Gastrocnemius medialis (tissue), 4 donors: ENCODE results near the gene IQCH. TPM values are rescaled to one million over a fixed set of nuclear protein-coding genes. Genes with fewer than 3 reads are reported as not detected.

Experiments used
- ATAC-seq, 2 donors: fragments of 150-250 bp; one replicate each; pipeline ENCODE4 v1.9.1; 2016
- DNase-seq, 2 donors: peaks; one replicate each; pipeline ENCODE4 v3.0.0-alpha.2; 2019
- H3K27ac ChIP-seq, 4 donors: fragments of 200-600 bp; sonication (generic); 1 replicate in 1 of 4; 2 replicates in 3 of 4; pipeline ENCODE4 v1.5.1; 2016 to 2018; ENCODE audit warnings: mild to moderate bottlenecking in 2 of 4, moderate library complexity in 1 of 4
- H3K27me3 ChIP-seq, 3 donors: fragments of 200-600 bp; sonication (generic) in 2 of 3; 1 replicate in 1 of 3; 2 replicates in 2 of 3; pipeline versions ENCODE4 v1.5.1 to v1.6.0; 2016 to 2019; ENCODE audit warnings: mild to moderate bottlenecking in 1 of 3, moderate library complexity in 1 of 3
- H3K36me3 ChIP-seq, 2 donors: fragments of 200-600 bp; sonication (generic) in 1 of 2; one replicate each; pipeline ENCODE4 v1.5.1; 2017 to 2018
- H3K4me1 ChIP-seq, 2 donors: fragments of 200-600 bp; sonication (generic) in 1 of 2; one replicate each; pipeline ENCODE4 v1.5.1; 2016 to 2017; ENCODE audit warnings: mild to moderate bottlenecking in 2 of 2
- H3K4me3 ChIP-seq, 4 donors: fragments of 200-600 bp; sonication (generic) in 3 of 4; 1 replicate in 1 of 4; 2 replicates in 3 of 4; pipeline ENCODE4 v1.5.1; 2016 to 2019; ENCODE audit warnings: mild to moderate bottlenecking in 2 of 4
- H3K9me3 ChIP-seq, 3 donors: fragments of 200-600 bp; sonication (generic) in 2 of 3; 1 replicate in 1 of 3; 2 replicates in 2 of 3; pipeline ENCODE4 v1.5.1; 2016 to 2019
- CTCF ChIP-seq, 5 experiments: fragments of 450-650 bp in 3 of 5; fragments of 200-600 bp in 2 of 5; sonication (generic) in 2 of 5; IDR thresholded peaks in 4 of 5; conservative IDR thresholded peaks in 1 of 5; 1 replicate in 4 of 5; 2 replicates in 1 of 5; pipeline ENCODE4 v1.5.1; 2016 to 2019; ENCODE audit warnings: antibody characterized with exemption in 5 of 5, mild to moderate bottlenecking in 3 of 5, moderate library complexity in 3 of 5
- POLR2A ChIP-seq, 2 donors: fragments of 450-650 bp; IDR thresholded peaks; one replicate each; pipeline ENCODE4 v1.6.1; 2017; ENCODE audit warnings: antibody characterized with exemption in 2 of 2, mild to moderate bottlenecking in 2 of 2, moderate library complexity in 2 of 2
- in situ Hi-C, 4 donors: fragments of 200-750 bp; cut with MboI; loops; one replicate each; pipeline versions ENCODE4 v1.15.0 to v1.8.0; 2017; ENCODE audit warnings: low sequenced_read_pairs in 4 of 4
- intact Hi-C: fragments of 100-400 bp; cut with DNase I; formaldehyde crosslinking; loops from one replicate; pipeline ENCODE4 v1.15.1; 2023; ENCODE audit warnings: low total_unique reads
- total RNA-seq, 4 donors: library from RNA; depleted of rRNA; stranded (reverse); fragments of >200 nt; gene quantifications; one replicate each; pipeline versions ENCODE4 v1.1.0 to v1.2.3, GENCODE V29; 2016

The IQCH gene
- total RNA-seq, 4 donors from 2014 or later, result 0.07 to 0.65 (median 0.32) TPM

- in situ Hi-C loops, result no loop called here
- no peak for DNase-seq
- Histone ChIP-seq H3K4me3 (no peak overlapping the region), H3K36me3 (no peaks in the 10 kb centered on the region), H3K4me1 (no peaks in the 10 kb centered on the region), H3K27ac (no peak overlapping the region), H3K9me3 (no peaks in the 10 kb centered on the region), H3K27me3 (no peaks in the 10 kb centered on the region)
- intact Hi-C loops, result no loop called here
- ATAC-seq, result no peak
- no peak for TF ChIP-seq CTCF (IDR thresholded peaks at IDR 0.05 in 4 of 5, conservative IDR thresholded peaks at IDR 0.05 in 1 of 5)
- TF ChIP-seq POLR2A (IDR thresholded peaks at IDR 0.05), result no peak
These were observed 111.4 kb downstream of the IQCH start for GRCh38 chr15:67365994-67366393.

- no peaks in the 10 kb centered on the region for H3K27me3 ChIP-seq
- no peaks in the 10 kb centered on the region for H3K36me3 ChIP-seq
- H3K9me3 ChIP-seq, result no peaks in the 10 kb centered on the region
- TF ChIP-seq CTCF (IDR thresholded peaks at IDR 0.05 in 4 of 5, conservative IDR thresholded peaks at IDR 0.05 in 1 of 5), result no peak
- no peak for TF ChIP-seq POLR2A (IDR thresholded peaks at IDR 0.05)
- intact Hi-C loops, result no loop called here
- in situ Hi-C loops, result no loop called here
- DNase-seq (no peak), ATAC-seq (no peak)
- no peak overlapping the region for H3K27ac ChIP-seq
- no peak overlapping the region for H3K4me3 ChIP-seq
- H3K4me1 ChIP-seq, result no peaks in the 10 kb centered on the region
These were observed 112.3 kb downstream of the IQCH start for GRCh38 chr15:67366904-67367303.

- intact Hi-C loops (no loop called here), in situ Hi-C loops (no loop called here)
- no peak for DNase-seq
- H3K4me3 ChIP-seq, result no peak overlapping the region
- no peaks in the 10 kb centered on the region for H3K36me3 ChIP-seq
- ATAC-seq, result no peak
- H3K9me3 ChIP-seq, result no peaks in the 10 kb centered on the region
- TF ChIP-seq CTCF (IDR thresholded peaks at IDR 0.05 in 4 of 5, conservative IDR thresholded peaks at IDR 0.05 in 1 of 5) (no peak), POLR2A (IDR thresholded peaks at IDR 0.05) (no peak)
- no peaks in the 10 kb centered on the region for H3K27me3 ChIP-seq
- H3K27ac ChIP-seq, result no peak overlapping the region
- no peaks in the 10 kb centered on the region for H3K4me1 ChIP-seq
These were observed 114.9 kb downstream of the IQCH start for GRCh38 chr15:67369359-67369998.

- no peak for DNase-seq
- no peak overlapping the region for H3K27ac ChIP-seq
- H3K4me1 ChIP-seq, result no peaks in the 10 kb centered on the region
- TF ChIP-seq POLR2A (IDR thresholded peaks at IDR 0.05), result no peak
- TF ChIP-seq CTCF (IDR thresholded peaks at IDR 0.05 in 4 of 5, conservative IDR thresholded peaks at IDR 0.05 in 1 of 5), result no peak
- no peaks in the 10 kb centered on the region for H3K9me3 ChIP-seq
- no peak overlapping the region for H3K4me3 ChIP-seq
- H3K27me3 ChIP-seq, result no peaks in the 10 kb centered on the region
- no peaks in the 10 kb centered on the region for H3K36me3 ChIP-seq
- in situ Hi-C loops, result no loop called here
- intact Hi-C loops, result no loop called here
- ATAC-seq, result no peak
These were observed 115.8 kb downstream of the IQCH start for GRCh38 chr15:67370206-67370954.
